Hippocampal formation (tissue), 2 donors: ENCODE measurements around the gene MYO16.
"Not testable (repeated sequence)": the region's sequence is repeated elsewhere in the genome, so short reads cannot be mapped to it uniquely, and the experiment has no call there.

ENCODE experiments used
- DNase-seq, 2 donors: peaks; one replicate each; lab custom pipeline; 2025; lab: John Stamatoyannopoulos, UW

Gene MYO16

DNA sequence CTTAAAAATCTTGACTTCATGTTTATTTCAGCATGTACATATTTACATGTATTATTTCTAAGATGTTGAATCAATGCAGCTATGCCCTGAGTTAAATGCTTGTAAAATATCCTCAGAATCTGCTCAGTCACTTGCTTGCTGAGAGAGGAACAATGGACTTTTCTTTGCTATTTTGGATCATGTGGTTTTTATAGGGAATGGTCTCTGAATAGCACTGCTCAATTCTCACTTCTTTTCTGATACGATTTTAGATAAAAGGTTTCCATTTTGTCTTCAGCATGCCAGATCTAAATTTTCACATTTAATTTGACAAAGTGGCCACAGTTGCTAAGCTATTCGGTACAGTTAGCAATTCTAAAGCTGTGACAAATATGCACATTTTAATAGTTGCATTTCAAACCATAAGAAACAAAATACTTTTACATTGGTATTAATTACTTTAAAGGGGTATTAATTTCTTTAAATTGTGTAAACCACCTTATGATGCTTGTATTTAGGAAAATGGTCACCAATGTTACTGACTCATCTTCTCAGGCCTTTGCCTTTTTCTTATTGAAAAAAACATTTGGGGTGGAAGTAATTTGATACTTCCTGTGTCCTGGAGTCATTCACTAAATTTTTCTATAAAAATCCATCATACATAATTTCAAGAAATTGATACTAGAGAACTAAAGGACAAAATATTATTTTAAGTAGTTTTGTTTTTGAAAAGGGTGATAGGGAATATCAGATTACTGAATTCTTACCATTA, 113.5 kb downstream of the MYO16 start:
- DNase-seq, result no peak

DNA sequence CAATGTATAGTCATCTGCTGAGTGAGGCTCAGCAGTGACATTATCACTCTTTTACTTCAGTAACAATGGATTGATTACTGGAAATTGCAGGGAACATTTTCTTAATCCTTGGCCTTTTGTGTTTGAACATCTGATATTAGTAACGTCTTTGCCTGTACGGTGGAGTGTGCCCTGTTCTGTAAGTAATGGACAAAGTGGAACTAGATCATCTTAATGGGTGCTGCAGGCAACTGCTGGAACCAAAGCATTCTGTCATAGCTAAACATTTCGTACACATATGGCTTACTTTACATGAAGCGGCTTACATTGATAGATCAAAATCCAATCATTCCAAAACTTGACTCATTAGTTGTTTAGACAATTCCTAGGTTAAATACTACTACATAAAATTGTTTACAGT, 114.1 kb downstream of the MYO16 start:
- no peak for DNase-seq

DNA sequence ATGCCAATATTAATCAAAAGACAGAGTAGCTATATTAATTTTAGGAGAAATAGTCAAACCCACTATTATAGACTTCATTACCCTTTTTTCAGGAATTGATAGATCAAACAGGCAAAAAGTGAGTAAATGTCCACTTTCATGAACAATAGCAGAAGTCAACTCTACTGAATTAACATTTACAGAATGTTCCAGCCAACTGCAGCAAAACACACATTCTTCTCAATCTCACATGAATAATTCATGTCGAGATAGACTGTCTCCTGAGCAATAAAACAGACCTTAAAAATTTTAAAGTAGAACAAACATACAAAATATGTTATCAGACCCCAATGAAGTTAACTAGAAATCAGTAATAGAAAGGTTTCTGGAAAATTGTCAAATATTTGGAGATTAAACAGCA, 118.4 kb downstream of the MYO16 start:
- DNase-seq, result no peak

DNA sequence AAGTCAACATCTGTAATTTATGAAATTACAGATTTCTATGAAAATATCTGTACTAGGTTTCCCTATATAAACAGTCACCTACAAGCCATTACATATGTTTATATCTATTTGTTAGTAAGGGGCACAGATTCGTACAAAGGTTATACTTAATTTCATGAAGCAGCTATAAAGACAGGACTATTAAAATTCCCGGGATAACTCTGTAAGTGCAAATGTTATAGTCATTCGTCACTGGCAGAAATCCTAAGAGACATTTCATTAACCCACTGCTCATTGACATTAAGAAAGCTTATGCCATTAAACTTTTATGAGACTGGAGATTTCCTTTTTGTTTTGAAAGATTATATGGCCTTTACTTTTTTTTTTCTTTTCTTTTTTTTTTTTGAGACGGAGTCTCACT, 122.9 kb downstream of the MYO16 start:
- no peak for DNase-seq

DNA sequence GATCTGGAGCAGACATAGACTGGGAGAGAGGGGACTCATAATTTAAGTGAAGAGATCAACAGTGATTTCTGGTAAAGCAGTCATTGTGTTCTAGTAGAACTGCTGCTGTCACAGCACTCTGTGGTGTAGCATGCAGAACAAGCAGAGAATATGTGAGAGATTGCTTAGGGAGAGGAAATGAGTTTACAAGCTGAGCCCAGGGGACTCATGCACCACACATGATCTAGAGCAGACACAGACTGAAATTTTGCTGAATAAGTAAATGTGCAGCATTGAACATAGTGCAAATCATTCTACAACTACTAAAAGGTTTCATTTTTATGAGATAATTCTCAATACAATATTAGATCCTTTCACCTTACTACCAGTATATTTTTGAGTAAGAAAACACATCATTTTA, 125.7 kb downstream of the MYO16 start:
- no peak for DNase-seq

DNA sequence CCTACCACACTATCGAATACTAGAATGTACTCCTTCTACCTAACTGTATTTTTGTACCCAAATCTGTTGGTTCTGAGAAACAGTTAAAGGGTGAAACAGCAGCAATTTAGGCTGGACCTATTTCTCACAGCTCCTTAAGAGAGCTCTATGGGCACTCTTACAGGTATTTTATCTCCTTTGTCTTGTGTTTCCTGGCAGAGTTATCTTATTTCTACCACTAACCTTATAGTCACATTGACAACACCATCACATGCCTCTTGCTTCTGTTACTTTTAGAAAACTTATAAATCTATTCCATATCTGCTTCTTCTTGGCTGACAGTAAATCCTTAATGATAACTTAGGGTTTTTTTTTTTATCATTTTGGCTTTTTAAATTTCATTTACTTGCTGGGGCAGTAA, 130.7 kb downstream of the MYO16 start:
- no peak for DNase-seq

DNA sequence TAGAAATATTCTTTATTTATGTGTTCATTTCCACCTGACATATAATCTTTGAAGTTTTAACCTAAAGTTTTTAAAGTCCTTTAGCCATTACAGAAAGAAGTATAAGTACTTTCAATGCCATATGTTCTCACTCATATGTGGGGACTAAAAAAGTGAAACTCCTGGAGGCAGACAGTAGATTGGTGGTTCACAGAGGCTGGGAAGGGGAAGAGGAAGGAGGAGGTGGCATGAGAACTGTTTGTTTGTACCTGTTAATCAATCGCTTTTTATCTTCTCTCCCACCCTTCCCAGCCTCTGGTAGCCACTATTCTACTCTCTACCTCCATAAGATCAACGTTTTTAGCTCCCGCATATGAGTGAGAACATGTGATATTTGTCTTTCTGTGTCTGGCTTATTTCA, 131.1 kb downstream of the MYO16 start:
- DNase-seq, result no peak

DNA sequence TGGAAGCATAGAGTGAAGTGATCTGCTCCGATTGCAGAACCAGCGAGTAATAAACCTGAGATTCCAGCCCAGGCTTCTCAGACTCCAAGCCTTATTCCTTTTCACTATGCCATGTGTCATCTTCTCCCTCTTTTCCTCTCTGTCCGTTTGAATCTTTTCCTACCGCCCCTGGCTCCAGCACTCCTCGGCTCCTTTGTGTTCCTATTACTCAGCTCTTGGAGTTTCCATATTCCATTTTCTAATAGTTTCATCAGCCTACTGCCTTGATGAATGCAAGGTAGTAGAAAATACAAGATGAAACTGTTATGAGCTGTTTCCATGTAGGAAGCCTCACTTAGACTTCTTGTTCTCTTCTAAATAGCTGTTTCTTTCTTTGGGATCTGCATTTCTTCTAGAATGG, 138.6 kb downstream of the MYO16 start:
- no peak for DNase-seq

DNA sequence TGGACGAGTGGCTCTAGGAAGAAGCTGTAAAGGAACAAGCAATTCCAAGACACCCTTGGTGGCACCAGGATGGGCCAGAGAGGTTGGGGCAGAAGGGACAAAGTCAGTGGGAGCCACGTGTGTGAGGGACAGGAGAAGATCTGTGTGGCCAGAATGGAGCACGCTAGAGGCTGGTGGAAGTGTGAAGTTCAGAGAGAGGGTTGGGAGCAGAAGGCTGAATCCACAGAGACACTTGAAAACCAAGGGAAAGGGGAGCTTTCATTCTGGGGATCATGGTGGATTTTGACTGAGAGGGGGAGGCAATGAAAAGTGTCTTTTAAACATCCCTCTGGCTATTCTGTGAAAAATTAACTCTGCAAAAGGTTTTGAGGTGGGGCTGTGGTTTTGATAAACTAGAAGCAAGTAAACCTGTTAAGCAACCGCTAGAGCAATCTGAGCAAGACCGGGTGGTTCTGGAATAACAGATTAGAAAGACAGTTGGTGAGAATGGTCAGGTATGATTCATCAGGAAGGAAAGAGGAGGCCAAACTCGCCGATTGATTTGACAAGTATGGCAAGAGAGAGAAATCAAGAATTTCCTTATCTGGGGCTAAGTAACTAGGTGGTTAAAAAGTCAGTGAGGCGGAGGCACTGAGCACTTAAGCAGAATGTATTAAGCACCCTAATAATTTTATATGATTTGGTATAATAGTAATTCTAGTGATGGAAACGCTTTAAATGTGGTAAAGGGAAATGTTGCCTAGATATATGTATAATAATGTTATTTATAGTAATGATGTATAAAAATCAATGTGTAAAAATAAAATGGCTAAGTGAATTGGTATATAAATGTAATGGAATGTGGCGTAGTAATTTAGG, 140.0 kb downstream of the MYO16 start:
- DNase-seq, result no peak

DNA sequence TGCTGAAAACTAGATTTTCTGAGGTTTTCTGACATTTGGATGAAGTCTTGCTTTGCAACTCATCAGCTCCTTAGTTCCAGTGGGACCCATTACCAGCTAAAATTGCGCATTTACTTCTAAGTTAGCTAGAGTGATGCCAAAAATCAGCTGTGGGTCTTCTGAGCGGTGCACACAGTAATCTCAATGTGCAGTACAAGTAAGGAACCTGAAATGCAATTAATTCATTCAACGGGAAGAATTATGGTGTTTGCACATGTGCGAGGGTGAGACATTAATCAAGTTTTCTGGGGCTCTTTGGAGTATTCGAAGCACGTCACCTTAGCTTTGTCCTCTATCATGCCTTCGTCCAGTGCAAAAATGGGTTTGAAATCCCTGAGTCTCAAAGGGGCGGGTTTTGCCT, 146.2 kb downstream of the MYO16 start:
- no peak for DNase-seq

DNA sequence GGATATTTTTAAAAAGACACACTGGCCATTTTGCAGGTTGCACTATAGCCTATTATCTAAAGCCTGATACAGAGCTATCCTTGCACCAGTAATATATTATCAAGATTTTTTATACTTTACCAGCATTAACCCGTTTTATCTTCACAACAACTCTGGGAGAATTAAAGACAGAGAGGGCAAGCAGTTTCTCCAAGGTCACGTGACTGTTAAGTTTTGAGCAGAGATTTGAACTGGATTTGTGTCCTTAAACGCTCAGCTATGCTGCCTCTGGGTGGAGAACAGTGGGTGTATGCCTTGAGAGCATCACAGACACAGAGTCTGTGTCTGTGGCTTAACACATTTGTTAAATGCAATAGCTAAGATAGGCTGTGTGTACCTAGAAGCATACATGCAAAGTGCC, 147.2 kb downstream of the MYO16 start:
- DNase-seq, result no peak

DNA sequence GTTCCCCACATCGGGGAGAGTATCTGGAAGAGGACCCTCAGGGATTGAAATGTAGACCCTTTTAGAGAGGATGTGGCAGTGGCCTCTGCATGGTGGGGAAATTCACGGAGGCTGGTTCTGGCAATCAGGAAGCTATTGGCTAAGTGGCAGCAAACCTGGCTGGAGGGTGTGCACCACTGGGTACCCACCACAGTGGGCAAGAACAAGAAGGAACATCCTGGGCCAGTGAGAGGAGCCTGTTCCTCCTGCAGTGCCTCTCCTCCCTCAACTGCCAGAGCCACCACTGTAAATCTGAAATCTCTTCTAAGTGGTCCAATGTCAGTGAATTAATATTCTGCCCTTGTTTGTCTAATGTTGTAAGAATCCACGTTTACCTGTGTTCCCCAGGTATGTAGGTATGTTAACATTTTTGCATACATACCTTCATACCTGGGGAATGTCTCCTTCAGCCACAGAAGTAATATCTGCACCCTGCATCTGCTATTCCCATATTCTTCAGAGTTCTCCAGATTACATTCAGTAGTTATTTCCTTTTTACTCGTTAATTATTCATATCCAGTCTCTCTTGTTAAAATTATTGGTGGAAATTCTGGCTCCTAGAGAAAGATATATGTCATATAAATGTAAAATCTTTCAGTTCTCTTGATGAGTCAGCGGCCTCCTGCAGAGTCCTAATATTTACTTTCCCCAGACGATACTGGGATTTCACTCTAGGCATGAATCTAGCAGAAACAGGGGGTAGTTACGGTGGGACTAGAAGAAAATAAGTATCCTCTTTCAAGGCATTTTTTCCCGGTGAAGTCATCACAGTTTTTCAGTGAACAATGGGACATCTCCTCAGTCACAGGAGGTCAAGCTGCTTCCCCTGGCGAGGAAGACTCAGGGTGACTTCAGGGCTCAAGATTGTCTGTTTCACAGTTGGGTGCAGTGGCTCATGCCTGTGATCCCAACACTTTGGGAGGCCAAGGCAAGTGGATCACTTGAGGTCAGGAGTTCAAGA, 148.3 kb downstream of the MYO16 start:
- no peak for DNase-seq

DNA sequence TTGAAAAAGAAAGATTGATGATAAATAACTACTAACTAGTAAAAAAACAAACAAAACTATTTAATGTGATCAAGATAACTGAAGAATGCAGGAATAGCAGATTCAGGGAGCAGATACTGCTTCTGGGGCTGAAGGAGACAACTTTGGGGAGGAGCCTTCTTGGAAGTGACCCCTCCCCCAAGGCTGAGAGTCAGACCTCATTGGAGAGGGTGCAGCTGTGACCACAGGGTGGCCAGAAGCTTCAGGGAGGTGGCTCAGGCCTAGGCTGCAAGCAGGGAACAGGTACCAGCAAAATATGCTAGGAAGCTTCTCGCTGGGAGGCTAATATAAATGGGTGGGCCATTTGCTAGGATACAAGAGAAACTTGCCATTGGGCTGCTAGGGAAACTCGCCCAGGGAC, 149.9 kb downstream of the MYO16 start:
- no peak for DNase-seq

DNA sequence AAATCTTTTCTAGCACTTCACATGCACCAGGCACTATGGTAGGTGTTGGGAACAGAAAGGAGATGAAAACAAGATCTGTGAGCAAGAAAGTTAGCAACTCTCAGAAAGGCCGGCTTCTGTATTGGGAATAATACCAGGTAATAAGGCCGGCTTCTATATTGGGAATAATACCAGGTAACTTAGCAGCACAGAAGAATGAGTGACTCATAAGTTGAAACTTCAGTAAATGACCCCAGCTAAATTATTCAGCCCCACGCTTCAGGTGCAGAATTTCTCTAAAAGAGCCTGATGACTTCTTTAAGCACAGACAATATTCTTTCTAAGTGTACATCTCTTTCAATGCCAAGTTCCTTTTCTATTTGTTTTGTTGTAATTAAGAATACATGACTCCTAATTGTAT, 151.3 kb downstream of the MYO16 start:
- DNase-seq, result no peak

DNA sequence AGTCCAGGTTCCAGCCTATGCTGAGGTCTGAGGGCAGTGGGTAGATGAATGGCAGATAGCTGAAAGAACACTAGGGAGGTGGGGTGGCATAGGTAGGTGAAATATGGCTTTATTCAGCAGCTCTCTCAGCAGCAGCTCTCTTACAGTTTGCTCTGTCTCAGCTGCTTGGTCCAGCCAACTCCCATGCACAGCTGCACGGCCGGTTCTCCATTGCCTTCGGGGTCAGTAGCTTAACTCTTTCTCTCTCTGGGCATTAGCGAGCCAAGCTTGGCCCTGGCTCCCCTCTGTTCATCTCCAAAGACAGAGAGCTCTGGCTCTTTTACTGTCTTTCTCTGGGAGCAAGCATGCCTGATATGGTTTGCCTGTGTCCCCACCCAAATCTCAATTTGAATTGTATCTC, 151.9 kb downstream of the MYO16 start:
- no peak for DNase-seq

DNA sequence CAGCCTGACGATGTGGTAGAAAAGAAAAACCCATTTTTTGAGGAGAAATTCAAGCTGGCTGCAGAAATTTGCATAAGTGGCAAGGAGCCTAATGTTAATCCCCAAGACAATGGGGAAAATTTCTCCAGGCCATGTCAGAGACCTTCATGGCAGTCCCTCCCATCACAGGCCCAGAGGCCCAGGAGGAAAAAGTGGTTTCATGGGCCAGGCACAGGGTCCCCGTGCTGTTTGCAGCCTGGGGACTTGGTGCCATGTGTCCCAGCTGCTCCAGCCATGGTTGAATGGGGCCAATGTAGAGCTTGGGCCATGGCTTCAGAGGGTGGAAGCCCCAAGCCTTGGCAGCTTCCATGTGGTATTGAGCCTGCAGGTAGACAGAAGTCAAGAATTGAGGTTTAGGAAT, 153.1 kb downstream of the MYO16 start:
- DNase-seq, result not testable (repeated sequence)

DNA sequence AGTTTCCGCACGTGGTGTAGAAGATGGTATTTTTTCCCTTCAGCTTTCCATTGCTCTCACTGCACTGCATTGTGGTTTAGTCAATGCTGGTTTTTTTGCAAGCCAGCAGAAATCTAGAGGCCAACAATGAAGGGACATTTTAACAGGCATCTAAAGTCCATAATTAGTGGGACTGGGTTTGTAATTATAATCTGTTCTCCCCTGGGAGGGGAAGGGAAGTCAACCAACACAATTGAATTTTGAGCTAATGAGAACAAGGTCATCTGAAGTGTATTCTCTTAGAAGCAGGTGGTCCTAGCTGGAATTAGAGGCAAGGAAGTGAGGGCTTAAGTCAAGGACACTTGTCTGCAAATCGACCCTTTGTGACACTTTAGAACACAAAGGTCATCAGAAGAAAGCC, 156.4 kb downstream of the MYO16 start:
- no peak for DNase-seq

DNA sequence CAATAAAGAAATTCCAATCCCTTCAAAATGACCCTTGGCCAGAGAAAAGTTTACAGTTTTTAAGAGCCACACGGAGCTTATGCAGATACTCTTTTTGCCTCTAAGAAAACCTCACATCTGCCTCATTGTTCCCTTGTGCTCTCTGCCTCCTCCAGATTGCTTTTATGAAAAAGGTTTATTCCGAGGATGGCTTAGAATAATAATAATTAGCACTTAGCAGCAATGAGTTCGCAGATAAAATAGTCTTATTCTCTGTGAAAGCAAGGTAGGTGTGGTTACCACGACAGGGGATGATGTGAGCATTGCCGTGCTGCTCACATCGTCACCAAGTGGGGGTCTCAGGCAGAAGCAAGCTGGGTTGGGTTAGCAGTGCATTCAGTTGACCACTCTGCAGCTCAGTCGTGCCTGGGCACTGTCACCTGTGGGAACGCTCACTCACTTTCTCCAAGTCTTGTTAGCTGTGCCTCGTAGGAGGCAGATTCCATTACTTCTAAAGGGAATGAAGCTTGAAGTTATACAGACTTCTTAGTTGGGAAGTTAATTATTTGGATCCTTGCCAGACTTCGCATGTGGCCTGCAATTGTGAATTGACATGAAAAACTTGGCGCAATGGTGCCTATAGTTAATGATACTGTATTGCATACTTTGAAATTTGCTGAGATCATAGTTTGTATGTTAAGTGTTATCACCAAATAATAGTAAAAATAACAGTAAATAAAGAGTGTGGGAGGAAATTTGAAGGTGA, 157.2 kb downstream of the MYO16 start:
- DNase-seq, result no peak

DNA sequence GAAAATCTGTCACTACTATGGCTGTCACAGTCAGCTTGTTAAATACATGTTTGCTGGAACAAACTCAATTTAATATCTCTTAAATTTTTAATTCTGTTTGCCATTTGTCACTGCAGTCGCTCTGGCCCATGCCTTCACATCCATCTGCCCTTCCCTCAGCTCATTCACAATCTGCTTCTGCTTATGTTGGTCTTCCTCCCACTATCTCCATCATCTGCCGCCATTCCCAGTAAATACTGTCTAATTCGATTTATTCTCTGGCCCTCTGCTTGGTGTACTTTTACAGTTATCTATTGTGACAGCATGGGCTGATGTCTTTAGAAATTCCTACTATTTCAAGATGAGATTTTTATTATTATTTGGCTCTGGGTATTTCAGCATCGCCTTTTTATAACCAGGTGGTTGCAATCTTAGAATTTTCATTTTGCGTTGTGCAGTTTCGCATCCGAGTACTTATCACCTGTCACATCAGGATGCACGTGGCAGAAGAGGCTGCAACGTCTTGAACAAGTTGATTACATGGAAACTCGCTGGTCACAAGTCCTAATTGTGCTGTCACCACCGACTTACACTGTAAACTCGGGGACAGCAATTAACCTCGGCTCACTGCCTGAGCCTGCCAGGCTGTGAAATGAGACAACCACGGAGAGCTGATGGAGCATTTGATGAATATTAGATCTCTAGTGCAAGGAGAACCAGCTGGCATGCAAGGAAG, 158.4 kb downstream of the MYO16 start:
- DNase-seq, result no peak

DNA sequence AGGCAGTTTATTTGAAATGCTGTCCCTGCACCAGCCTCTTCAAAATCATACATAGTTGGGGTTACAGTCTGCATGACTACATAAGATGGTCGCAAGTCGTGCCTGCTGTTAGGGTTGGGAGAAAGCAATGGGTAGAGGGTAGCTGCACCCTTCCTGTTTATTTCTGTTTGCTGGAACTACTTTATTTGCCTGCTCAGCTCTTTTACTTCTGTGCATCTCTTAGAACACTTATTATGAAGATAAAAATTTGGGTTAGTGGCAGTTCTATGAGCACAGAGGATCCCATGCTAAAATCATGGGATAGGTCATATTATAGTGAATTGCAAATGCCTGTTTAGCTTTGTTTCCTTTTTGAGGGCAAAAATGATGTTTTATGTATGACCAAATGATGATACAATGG, 160.1 kb downstream of the MYO16 start:
- no peak for DNase-seq

DNA sequence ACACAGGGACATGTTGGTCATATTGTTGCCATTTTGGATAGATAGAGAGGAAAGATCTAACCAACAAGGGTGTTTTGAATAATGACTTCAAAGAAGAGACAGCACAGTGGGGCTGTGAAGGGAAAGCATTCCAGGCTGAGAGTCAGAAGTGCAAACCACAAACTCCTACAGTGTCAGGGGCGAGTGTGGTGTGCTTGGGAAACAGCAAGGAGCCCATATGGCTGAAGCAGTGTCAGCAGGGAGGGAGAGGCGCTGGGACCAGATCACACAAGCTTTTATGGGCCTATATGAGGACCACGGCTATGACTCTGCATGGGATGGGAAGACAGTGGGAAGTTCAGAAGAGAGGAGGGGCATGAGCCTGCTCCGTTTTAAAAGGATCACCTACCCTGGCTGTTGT, 166.4 kb downstream of the MYO16 start:
- no peak for DNase-seq
